ENCODE data around the gene FANCG.

FANCG gene

GRCh38 chr9:35070823-35071813 is 8.6 kb downstream of the FANCG start:
- Histone ChIP-seq H3K9me3 (no peaks in the 10 kb centered on the region), H3K27me3 (no peaks in the 10 kb centered on the region), H3K27ac (peak overlapping the region; percentile 96 to 99), H3K4me3 (peak overlapping the region; percentile 85 to 95), H3K4me1 (peaks cover 0 to 47% (median 36%) of the 10 kb centered on the region in 4 donors), H3K36me3 (peaks cover 18 to 41% (median 22%) of the 10 kb centered on the region in 3 donors)
- TF ChIP-seq CTCF (IDR thresholded peaks at IDR 0.05): no peak
- DNase-seq: peak in 1 of 2 donors; percentile 45
- intact Hi-C loops (cut with DNase I; ENCODE audit: low total_unique reads): no loop called here

GRCh38 chr9:35069020-35069419 is 10.7 kb downstream of the FANCG start:
- TF ChIP-seq CTCF (IDR thresholded peaks at IDR 0.05): no peak
- peaks cover 39 to 46% (median 43%) of the 10 kb centered on the region in 3 donors for H3K36me3 ChIP-seq
- no peaks in the 10 kb centered on the region for H3K27me3 ChIP-seq
- H3K4me1 ChIP-seq: peaks cover 0 to 47% (median 36%) of the 10 kb centered on the region in 4 donors
- no peaks in the 10 kb centered on the region for H3K9me3 ChIP-seq
- no peak overlapping the region for H3K27ac ChIP-seq
- DNase-seq: no peak
- intact Hi-C loops (cut with DNase I; ENCODE audit: low total_unique reads): loop anchor here (5.0 kb wide), 1 partner anchor 72 kb away; no protein-coding TSS in a partner anchor
- no peak overlapping the region for H3K4me3 ChIP-seq

- peaks cover 0 to 42% (median 32%) of the 10 kb centered on the region in 4 donors for H3K4me1 ChIP-seq
- intact Hi-C loops (cut with DNase I; ENCODE audit: low total_unique reads): loop anchor here (5.0 kb wide), 1 partner anchor 70 kb away; no protein-coding TSS in a partner anchor
- H3K4me3 ChIP-seq: no peak overlapping the region
- no peak for TF ChIP-seq CTCF (IDR thresholded peaks at IDR 0.05)
- no peaks in the 10 kb centered on the region for H3K9me3 ChIP-seq
- peaks cover 59 to 64% (median 63%) of the 10 kb centered on the region in 3 donors for H3K36me3 ChIP-seq
- H3K27me3 ChIP-seq: no peaks in the 10 kb centered on the region
- H3K27ac ChIP-seq: no peak overlapping the region
- DNase-seq: peak in 1 of 2 donors; percentile 2
Measured at GRCh38 chr9:35067056-35067455, 12.7 kb downstream of the FANCG start.

GRCh38 chr9:35060548-35061207 is 19.1 kb downstream of the FANCG start:
- no peak for TF ChIP-seq CTCF (IDR thresholded peaks at IDR 0.05)
- Histone ChIP-seq H3K9me3 (no peaks in the 10 kb centered on the region), H3K36me3 (peaks cover 99 to 100% (median 100%) of the 10 kb centered on the region in 3 donors), H3K4me1 (no peaks in the 10 kb centered on the region), H3K4me3 (no peak overlapping the region), H3K27me3 (no peaks in the 10 kb centered on the region), H3K27ac (no peak overlapping the region)
- intact Hi-C loops (cut with DNase I; ENCODE audit: low total_unique reads): no loop called here
- no peak for DNase-seq

GRCh38 chr9:35059438-35059837 is 20.3 kb downstream of the FANCG start:
- no peak overlapping the region for H3K4me3 ChIP-seq
- no peaks in the 10 kb centered on the region for H3K9me3 ChIP-seq
- DNase-seq: no peak
- intact Hi-C loops (cut with DNase I; ENCODE audit: low total_unique reads): loop anchor here (10.0 kb wide), 1 partner anchor 165 kb away; a partner anchor contains a TSS
- no peaks in the 10 kb centered on the region for H3K27me3 ChIP-seq
- no peak overlapping the region for H3K27ac ChIP-seq
- TF ChIP-seq CTCF (IDR thresholded peaks at IDR 0.05): no peak
- no peaks in the 10 kb centered on the region for H3K4me1 ChIP-seq
- H3K36me3 ChIP-seq: peaks cover 90 to 100% (median 97%) of the 10 kb centered on the region in 3 donors

All from tibial artery (tissue), 4 donors.